H1 (cell line): ENCODE results near the gene COL4A2. TPM values are rescaled to one million over a fixed set of nuclear protein-coding genes. Genes with fewer than 3 reads are reported as not detected.
A peak's percentile ranks its signal among the peaks of the same experiment; 100 is the strongest.

Experiments used
- CTCF ChIA-PET: fragments of 300-600 bp; sonication (Branson Sonifier 250); formaldehyde crosslinking; loops from one replicate; lab custom pipeline; 2021; ENCODE audit not compliant: partially characterized antibody; lab: Charles Lee
- POLR2A ChIA-PET: fragments of 300-600 bp; sonication (Branson Sonifier 250); formaldehyde crosslinking; loops from one replicate; lab custom pipeline; 2021; ENCODE audit warnings: inconsistent platforms; ENCODE audit not compliant: partially characterized antibody; lab: Charles Lee
- DNase-seq, 2 experiments: peaks; one replicate each; pipeline versions ENCODE4 v3.0.0 to v3.0.0-alpha.2; 2010 to 2022; ENCODE audit warnings: low spot score in 2 of 2, low read depth in 1 of 2, mixed read lengths in 1 of 2
- FAIRE-seq: peaks from 2 replicates; lab custom pipeline; 2011; peaks lifted over from hg19 to GRCh38; lab: Jason Lieb, UNC
- H2AFZ ChIP-seq: 2 replicates; pipeline ENCODE4 v1.8.1; 2012; ENCODE audit warnings: low read length, inconsistent platforms
- H2AK5ac ChIP-seq: 2 replicates; pipeline ENCODE4 v1.6.1; 2013; ENCODE audit warnings: low read depth, low read length
- H2BK120ac ChIP-seq: replicated peaks from 2 replicates; pipeline ENCODE3; 2013; ENCODE audit warnings: low read depth, low read length, inconsistent platforms
- H2BK12ac ChIP-seq: 2 replicates; pipeline ENCODE4 v1.6.1; 2013; ENCODE audit warnings: low read depth, low read length
- H2BK15ac ChIP-seq: 2 replicates; pipeline ENCODE4 v1.6.1; 2013; ENCODE audit warnings: low read length
- H2BK20ac ChIP-seq: 2 replicates; pipeline ENCODE4 v1.6.1; 2013; ENCODE audit warnings: low read length
- H2BK5ac ChIP-seq: 2 replicates; pipeline ENCODE4 v1.6.1; 2013; ENCODE audit warnings: low read depth, low read length
- H3K14ac ChIP-seq: 2 replicates; pipeline ENCODE4 v1.6.1; 2013; ENCODE audit warnings: inconsistent platforms; ENCODE audit not compliant: insufficient read length
- H3K18ac ChIP-seq: 2 replicates; pipeline ENCODE4 v1.6.1; 2013; ENCODE audit warnings: low read length; ENCODE audit errors: extremely low read depth
- H3K23ac ChIP-seq: 2 replicates; pipeline ENCODE4 v1.6.1; 2013; ENCODE audit warnings: inconsistent platforms; ENCODE audit not compliant: insufficient read length
- H3K23me2 ChIP-seq: 2 replicates; pipeline ENCODE4 v1.6.1; 2013; ENCODE audit warnings: low read depth, low read length
- H3K27ac ChIP-seq: 2 replicates; pipeline ENCODE4 v1.6.1; 2011; ENCODE audit warnings: low read depth, low read length, inconsistent platforms
- H3K27me3 ChIP-seq, 4 experiments: replicated peaks in 1 of 4; 1 replicate in 1 of 4; 2 replicates in 3 of 4; pipeline versions ENCODE4 v1.6.1 to v1.8.1; 2011 to 2013; ENCODE audit warnings: low read length in 3 of 4, mild to moderate bottlenecking in 3 of 4, inconsistent platforms in 2 of 4, mixed read lengths in 2 of 4, moderate library complexity in 1 of 4; ENCODE audit not compliant: control insufficient read depth in 3 of 4, insufficient read depth in 3 of 4; ENCODE audit errors: extremely low read depth in 1 of 4
- H3K36me3 ChIP-seq, 4 experiments: 2 replicates each; pipeline versions ENCODE4 v1.6.1 to v1.8.1; 2011 to 2013; ENCODE audit warnings: mild to moderate bottlenecking in 4 of 4, low read length in 3 of 4, moderate library complexity in 2 of 4, control low read depth in 1 of 4, inconsistent platforms in 1 of 4; ENCODE audit not compliant: insufficient read depth in 4 of 4, control insufficient read depth in 2 of 4
- H3K4ac ChIP-seq: replicated peaks from 2 replicates; pipeline ENCODE3; 2013; ENCODE audit warnings: low read length, low read depth, mixed read lengths, inconsistent platforms; ENCODE audit not compliant: insufficient read length
- H3K4me1 ChIP-seq, 4 experiments: replicated peaks in 1 of 4; 1 replicate in 1 of 4; 2 replicates in 3 of 4; pipeline versions ENCODE4 v1.6.1 to v1.8.1; 2011 to 2013; ENCODE audit warnings: low read length in 3 of 4, inconsistent platforms in 2 of 4, mixed read lengths in 1 of 4; ENCODE audit not compliant: insufficient read depth in 4 of 4, control insufficient read depth in 3 of 4
- H3K4me2 ChIP-seq, 2 experiments: 2 replicates each; pipeline versions ENCODE4 v1.6.1 to v1.8.1; 2011 to 2013; ENCODE audit warnings: low read depth in 2 of 2, low read length in 2 of 2, control low read depth in 1 of 2, inconsistent platforms in 1 of 2, mild to moderate bottlenecking in 1 of 2; ENCODE audit not compliant: insufficient read depth in 1 of 2
- H3K4me3 ChIP-seq, 4 experiments: fragments of 200-600, 300-600 bp in 1 of 4; sonication (generic), shearing (Covaris generic), sonication (Bioruptor Twin) in 1 of 4; 2 replicates each; pipeline versions ENCODE4 v1.5.1 to v1.8.1; 2011 to 2016; ENCODE audit warnings: low read length in 4 of 4, low read depth in 3 of 4, control low read depth in 2 of 4, inconsistent platforms in 2 of 4, mild to moderate bottlenecking in 2 of 4, mixed read lengths in 1 of 4, moderate library complexity in 1 of 4; ENCODE audit not compliant: insufficient read depth in 2 of 4; ENCODE audit errors: extremely low read depth in 1 of 4
- H3K56ac ChIP-seq: replicated peaks from 2 replicates; pipeline ENCODE3; 2013; ENCODE audit warnings: low read depth, mild to moderate bottlenecking, mixed read lengths, low read length, inconsistent platforms; ENCODE audit not compliant: insufficient read length
- H3K79me1 ChIP-seq: 2 replicates; pipeline ENCODE4 v1.6.1; 2013; ENCODE audit warnings: low read depth, low read length, control low read depth
- H3K79me2 ChIP-seq, 2 experiments: 2 replicates each; pipeline versions ENCODE4 v1.6.1 to v1.8.1; 2012 to 2013; ENCODE audit warnings: low read length in 2 of 2, mild to moderate bottlenecking in 2 of 2, inconsistent platforms in 1 of 2; ENCODE audit not compliant: insufficient read depth in 2 of 2, control insufficient read depth in 1 of 2
- H3K9ac ChIP-seq, 4 experiments: replicated peaks in 1 of 4; 1 replicate in 1 of 4; 2 replicates in 3 of 4; pipeline versions ENCODE4 v1.6.1 to v1.8.1; 2011 to 2013; ENCODE audit warnings: low read depth in 3 of 4, low read length in 3 of 4, control low read depth in 2 of 4, mild to moderate bottlenecking in 2 of 4, moderate library complexity in 2 of 4, inconsistent platforms in 1 of 4; ENCODE audit errors: extremely low read depth in 1 of 4
- H3K9me3 ChIP-seq, 2 experiments: 2 replicates each; pipeline versions ENCODE4 v1.6.1 to v1.8.1; 2012 to 2013; ENCODE audit warnings: mild to moderate bottlenecking in 2 of 2, moderate library complexity in 2 of 2, control low read depth in 1 of 2, inconsistent platforms in 1 of 2, low read depth in 1 of 2, low read length in 1 of 2, mixed read lengths in 1 of 2; ENCODE audit not compliant: insufficient read depth in 2 of 2
- H4K20me1 ChIP-seq, 2 experiments: replicated peaks in 1 of 2; 2 replicates each; pipeline versions ENCODE3 to v1.8.1; 2011 to 2013; ENCODE audit warnings: inconsistent platforms in 2 of 2, low read length in 2 of 2, mild to moderate bottlenecking in 1 of 2; ENCODE audit not compliant: insufficient read depth in 2 of 2, control insufficient read depth in 1 of 2
- H4K5ac ChIP-seq: 2 replicates; pipeline ENCODE4 v1.6.1; 2013; ENCODE audit warnings: low read length, low read depth, mixed read lengths, inconsistent platforms; ENCODE audit not compliant: insufficient read length
- H4K8ac ChIP-seq: 2 replicates; pipeline ENCODE4 v1.8.0; 2013; ENCODE audit warnings: mild to moderate bottlenecking, moderate library complexity, low read length, inconsistent platforms; ENCODE audit not compliant: insufficient read depth; ENCODE audit errors: extremely low read depth
- H4K91ac ChIP-seq: replicated peaks from 2 replicates; pipeline ENCODE3; 2013; ENCODE audit warnings: low read length, mixed read lengths, inconsistent platforms; ENCODE audit not compliant: insufficient read length
- EP300 ChIP-seq, 2 experiments: IDR thresholded peaks; 1 replicate in 1 of 2; 2 replicates in 1 of 2; pipeline ENCODE4 v1.6.1; 2011 to 2012; ENCODE audit warnings: low read depth in 2 of 2, low read length in 2 of 2, mild to moderate bottlenecking in 2 of 2, borderline replicate concordance in 1 of 2, inconsistent platforms in 1 of 2, moderate library complexity in 1 of 2
- POLR2A ChIP-seq, 2 experiments: IDR thresholded peaks; 1 replicate in 1 of 2; 2 replicates in 1 of 2; pipeline ENCODE4 v1.6.1; 2011; ENCODE audit warnings: low read depth in 2 of 2, low read length in 2 of 2, mild to moderate bottlenecking in 2 of 2; ENCODE audit errors: control extremely low read depth in 1 of 2
- RAD21 ChIP-seq, 2 experiments: IDR thresholded peaks in 1 of 2; conservative IDR thresholded peaks in 1 of 2; 2 replicates each; pipeline ENCODE4 v1.6.1; 2011; ENCODE audit warnings: low read depth in 2 of 2, low read length in 2 of 2, improper control_type of control experiment in 1 of 2, inconsistent platforms in 1 of 2, mild to moderate bottlenecking in 1 of 2, moderate library complexity in 1 of 2
- SIN3A ChIP-seq, 2 experiments: IDR thresholded peaks in 1 of 2; conservative IDR thresholded peaks in 1 of 2; 2 replicates each; pipeline ENCODE4 v1.6.1; 2011 to 2012; ENCODE audit warnings: low read length in 2 of 2, improper control_type of control experiment in 1 of 2, low read depth in 1 of 2, mild to moderate bottlenecking in 1 of 2
- WGBS, 2 experiments: shearing (Covaris generic) in 1 of 2; methylation state at CpG; one replicate each; pipeline versions ENCODE4 v1.1.6 to v1.1.7; 2013 to 2015; ENCODE audit warnings: low lambda C conversion rate in 2 of 2, mixed read lengths in 2 of 2, inconsistent platforms in 1 of 2, low coverage in 1 of 2, missing lambda C conversion rate in 1 of 2; ENCODE audit not compliant: insufficient replicate concordance in 2 of 2, insufficient coverage in 1 of 2, insufficient read length in 1 of 2; ENCODE audit errors: extremely low coverage in 1 of 2, missing lambda C conversion rate in 1 of 2; 5-methylcytosine and 5-hydroxymethylcytosine counted together
- polyA plus RNA-seq, 7 experiments: library from polyadenylated mRNA; depleted of rRNA in 3 of 7; stranded (reverse) in 5 of 7; unstranded in 2 of 7; fragments of >200 nt in 5 of 7; fragments of 200-250 nt in 2 of 7; gene quantifications; 1 replicate in 5 of 7; 2 replicates in 1 of 7; 4 replicates in 1 of 7; pipeline versions ENCODE4 v1.2.1 to v1.2.3, GENCODE V29; 2011 to 2013; ENCODE audit warnings: missing spikeins in 2 of 7, mixed read lengths in 2 of 7
- total RNA-seq: library from RNA; stranded (reverse); fragmentation: NEBNext Ultra II Directional; extraction: Animal tissue kit (Norgen Biotek cat#: 25700); gene quantifications from 2 replicates; pipeline ENCODE4 v1.2.1, GENCODE V29; 2021
- TF ChIP-seq, protein P1 (sequence below), 3 experiments: IDR thresholded peaks; 1 replicate in 2 of 3; 2 replicates in 1 of 3; pipeline versions ENCODE4 v1.5.1 to v1.6.1; 2011; ENCODE audit warnings: low read length in 3 of 3, mild to moderate bottlenecking in 3 of 3, inconsistent platforms in 2 of 3, low read depth in 1 of 3, moderate library complexity in 1 of 3; ENCODE audit not compliant: insufficient read depth in 1 of 3; ENCODE audit errors: control extremely low read depth in 1 of 3

COL4A2 gene
- total and polyA plus RNA-seq, 2 of the 8 experiments (the other 6 are each of a cell fraction or from before 2014, with no cell fraction given): 80.4 to 87.3 TPM

DNA sequence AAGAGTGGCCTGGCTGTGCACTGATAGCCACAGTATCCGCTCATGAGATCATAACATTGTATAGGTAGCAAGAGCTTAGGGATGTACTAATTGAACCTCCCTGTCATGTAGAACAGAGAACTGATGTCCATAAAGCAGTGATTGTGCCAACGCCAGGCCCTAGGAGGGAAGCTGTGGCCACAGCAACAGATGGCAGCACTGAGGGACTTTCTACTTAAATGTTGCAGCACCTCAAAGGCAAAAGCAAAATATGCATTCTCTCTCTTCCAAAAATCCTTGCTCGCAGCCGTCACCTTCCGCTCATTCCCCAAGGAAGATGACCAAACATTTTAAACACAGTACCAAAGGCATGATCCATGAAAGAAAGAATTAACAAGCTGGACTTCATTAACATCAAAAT is 32.4 kb upstream of the COL4A2 start:
- CTCF ChIA-PET: interaction anchor here (0.6 to 4.7 kb wide), 15 partner anchors 8 to 141 kb away, joined by 3 to 28 read pairs (median 5); no protein-coding TSS in a partner anchor
- Histone ChIP-seq H3K27me3 (no peaks in the 10 kb centered on the region; a peak in 1 of 7 replicates), H4K91ac (no peak overlapping the region), H3K79me1 (peaks cover 5% of the 10 kb centered on the region; the same call in 1 of the 2 replicates), H3K36me3 (no peaks in the 10 kb centered on the region; a peak in 2 of 8 replicates), H3K27ac (no peak overlapping the region), H4K8ac (no peak overlapping the region), H3K18ac (no peak overlapping the region), H3K23me2 (no peaks in the 10 kb centered on the region), H3K9me3 (no peaks in the 10 kb centered on the region), H3K4me3 (no peak overlapping the region), H2AFZ (no peak overlapping the region), H2BK5ac (no peak overlapping the region), H3K9ac (peak overlapping the region in 1 of 4 experiments; percentile 37; a peak in 2 of 7 replicates), H3K4ac (no peak overlapping the region), H4K20me1 (peaks cover 0 to under 1% of the 10 kb centered on the region in 2 experiments), H3K4me1 (peaks cover 2 to 5% (median 3%) of the 10 kb centered on the region in 4 experiments; a peak in 1 of 7 replicates), H2BK120ac (no peak overlapping the region), H2BK12ac (no peak overlapping the region), H2AK5ac (no peak overlapping the region), H3K79me2 (peaks cover 0 to 6% of the 10 kb centered on the region in 2 experiments; a peak in 1 of 4 replicates), H3K23ac (no peak overlapping the region), H2BK15ac (no peak overlapping the region), H3K56ac (no peak overlapping the region), H4K5ac (no peak overlapping the region), H3K14ac (no peak overlapping the region), H3K4me2 (no peak overlapping the region), H2BK20ac (no peak overlapping the region)
- POLR2A ChIA-PET: interaction anchor here (1.0 kb wide), 1 partner anchor 9 kb away, joined by 3 read pairs; no protein-coding TSS in a partner anchor
- TF ChIP-seq EP300 (IDR thresholded peaks at IDR 0.05; ENCODE audit: borderline replicate concordance in 1 of 2, low read depth in 2 of 2, low read length in 2 of 2) (no peak), RAD21 (IDR thresholded peaks at IDR 0.05 in 1 of 2, conservative IDR thresholded peaks at IDR 0.05 in 1 of 2; ENCODE audit: low read depth in 2 of 2, low read length in 2 of 2) (peak; percentile 20 to 47; a peak in 3 of 4 replicates), POLR2A (IDR thresholded peaks at IDR 0.05; ENCODE audit: control extremely low read depth in 1 of 2, low read depth in 2 of 2, low read length in 2 of 2) (no peak), SIN3A (conservative IDR thresholded peaks at IDR 0.05 in 1 of 2, IDR thresholded peaks at IDR 0.05 in 1 of 2; ENCODE audit: low read depth in 1 of 2, low read length in 2 of 2) (no peak)
- TF ChIP-seq, protein P1, sequence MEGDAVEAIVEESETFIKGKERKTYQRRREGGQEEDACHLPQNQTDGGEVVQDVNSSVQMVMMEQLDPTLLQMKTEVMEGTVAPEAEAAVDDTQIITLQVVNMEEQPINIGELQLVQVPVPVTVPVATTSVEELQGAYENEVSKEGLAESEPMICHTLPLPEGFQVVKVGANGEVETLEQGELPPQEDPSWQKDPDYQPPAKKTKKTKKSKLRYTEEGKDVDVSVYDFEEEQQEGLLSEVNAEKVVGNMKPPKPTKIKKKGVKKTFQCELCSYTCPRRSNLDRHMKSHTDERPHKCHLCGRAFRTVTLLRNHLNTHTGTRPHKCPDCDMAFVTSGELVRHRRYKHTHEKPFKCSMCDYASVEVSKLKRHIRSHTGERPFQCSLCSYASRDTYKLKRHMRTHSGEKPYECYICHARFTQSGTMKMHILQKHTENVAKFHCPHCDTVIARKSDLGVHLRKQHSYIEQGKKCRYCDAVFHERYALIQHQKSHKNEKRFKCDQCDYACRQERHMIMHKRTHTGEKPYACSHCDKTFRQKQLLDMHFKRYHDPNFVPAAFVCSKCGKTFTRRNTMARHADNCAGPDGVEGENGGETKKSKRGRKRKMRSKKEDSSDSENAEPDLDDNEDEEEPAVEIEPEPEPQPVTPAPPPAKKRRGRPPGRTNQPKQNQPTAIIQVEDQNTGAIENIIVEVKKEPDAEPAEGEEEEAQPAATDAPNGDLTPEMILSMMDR (IDR thresholded peaks at IDR 0.05; ENCODE audit: control extremely low read depth in 1 of 3, insufficient read depth in 1 of 3, low read depth in 1 of 3, low read length in 3 of 3): peak; percentile 35 to 55 (median 43); a peak in 3 of 4 replicates
- DNase-seq (peak in 1 of 2 experiments; percentile 45), FAIRE-seq (peak; percentile 77)
- 90% methylated on average over 5 of the region's 5 CpGs; no CpG with 5 or more reads in 1 of the 2 experiments for WGBS, 2 experiments
